ENCODE data around the gene TARS2. TPM values are rescaled to one million over a fixed set of nuclear protein-coding genes. Genes with fewer than 3 reads are reported as not detected.
A peak's percentile ranks its signal among the peaks of the same experiment; 100 is the strongest.

The TARS2 gene, protein sequence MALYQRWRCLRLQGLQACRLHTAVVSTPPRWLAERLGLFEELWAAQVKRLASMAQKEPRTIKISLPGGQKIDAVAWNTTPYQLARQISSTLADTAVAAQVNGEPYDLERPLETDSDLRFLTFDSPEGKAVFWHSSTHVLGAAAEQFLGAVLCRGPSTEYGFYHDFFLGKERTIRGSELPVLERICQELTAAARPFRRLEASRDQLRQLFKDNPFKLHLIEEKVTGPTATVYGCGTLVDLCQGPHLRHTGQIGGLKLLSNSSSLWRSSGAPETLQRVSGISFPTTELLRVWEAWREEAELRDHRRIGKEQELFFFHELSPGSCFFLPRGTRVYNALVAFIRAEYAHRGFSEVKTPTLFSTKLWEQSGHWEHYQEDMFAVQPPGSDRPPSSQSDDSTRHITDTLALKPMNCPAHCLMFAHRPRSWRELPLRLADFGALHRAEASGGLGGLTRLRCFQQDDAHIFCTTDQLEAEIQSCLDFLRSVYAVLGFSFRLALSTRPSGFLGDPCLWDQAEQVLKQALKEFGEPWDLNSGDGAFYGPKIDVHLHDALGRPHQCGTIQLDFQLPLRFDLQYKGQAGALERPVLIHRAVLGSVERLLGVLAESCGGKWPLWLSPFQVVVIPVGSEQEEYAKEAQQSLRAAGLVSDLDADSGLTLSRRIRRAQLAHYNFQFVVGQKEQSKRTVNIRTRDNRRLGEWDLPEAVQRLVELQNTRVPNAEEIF
- total RNA-seq (2022): 43.1 and 65.3 TPM in 2 replicates
- Bru-seq, nascent RNA: percentile 72 among the genes with signal in this experiment
- percentile 89 among the genes with signal in this experiment for BruChase-seq, experiment 1, labeled RNA remaining after a 6-hour chase
- percentile 80 among the genes with signal in this experiment for BruChase-seq, experiment 2, labeled RNA remaining after a 2-hour chase
- long read RNA-seq, transcript TARS2-214 (16 exons, 2,162 nt): minor isoform, 11 of 152 reads
- long read RNA-seq, transcript TARS2-204 (18 exons, 2,729 nt): major isoform, 93 of 152 reads
- long read RNA-seq, partial matches to known transcripts: 7 of 152 reads
- long read RNA-seq, other reads (novel, unspliced or antisense): 41 of 152 reads

DNA sequence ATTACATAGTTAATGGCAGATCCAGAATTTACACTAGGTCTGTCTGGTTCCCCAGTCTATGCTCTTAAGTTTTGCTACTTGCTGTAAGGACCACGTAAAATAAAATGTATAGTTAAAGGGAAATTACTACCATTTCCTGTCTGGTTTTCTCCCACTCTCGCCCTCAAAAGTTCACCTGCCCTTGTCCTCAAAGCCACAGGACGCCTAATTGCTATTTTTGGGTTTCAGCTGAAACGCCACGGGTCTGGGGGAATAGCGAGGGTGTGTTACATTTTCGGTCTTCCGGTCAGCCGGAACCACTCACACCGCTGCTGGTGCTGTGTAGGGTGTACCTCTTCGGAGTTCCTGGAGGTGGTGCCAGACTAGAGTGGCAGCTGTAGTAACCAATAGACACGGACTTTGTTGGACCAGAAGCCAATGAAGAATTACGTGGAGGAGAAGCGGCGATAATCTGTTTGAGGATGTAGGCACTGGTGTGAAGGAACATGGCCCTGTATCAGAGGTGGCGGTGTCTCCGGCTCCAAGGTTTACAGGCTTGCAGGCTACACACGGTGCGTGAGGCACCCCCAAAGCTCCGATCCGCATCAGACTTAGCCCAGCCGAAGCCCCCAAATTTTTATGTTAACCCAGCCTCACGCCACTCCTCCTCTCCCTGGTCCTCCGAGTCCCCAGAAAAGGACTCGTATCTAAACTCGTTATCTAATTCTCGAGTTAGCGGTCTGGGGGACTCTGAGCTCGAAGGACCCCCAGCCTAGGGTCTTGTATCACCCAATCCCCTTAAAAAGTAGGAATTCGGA lies at the start of gene TARS2:
TARS2 (plus strand) TSS at position 454 of the 797 bp plus-strand sequence; CDS start at position 486, 32 bp downstream.
- POLR2A ChIA-PET: interaction anchor here (0.6 to 4.6 kb wide), 36 partner anchors 10 to 519 kb away, joined by 3 to 32 read pairs (median 4); partner anchors contain the start of genes ANXA9, APH1A, ECM1 and ENSA

DNA sequence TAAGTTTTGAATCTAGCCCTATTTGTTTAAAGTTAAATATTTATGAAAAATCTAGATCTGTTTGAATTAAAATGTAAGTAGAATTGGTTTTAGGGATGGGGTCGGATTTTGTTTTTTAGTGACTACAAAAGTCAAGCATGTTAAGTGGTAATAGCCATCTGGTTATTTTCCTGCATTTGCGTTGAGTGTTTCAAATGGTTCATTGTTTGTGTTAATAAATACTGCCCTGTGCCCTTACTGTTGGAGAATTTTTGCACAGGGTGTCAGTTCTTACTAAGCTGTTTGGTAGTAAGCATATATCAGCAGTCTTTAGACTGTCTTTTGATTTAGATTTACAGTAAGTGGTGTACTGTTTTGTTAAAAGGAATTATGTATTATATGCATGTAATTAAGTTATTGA lies 46.1 kb upstream of the TARS2 start:
- CTCF ChIA-PET: interaction anchor here (0.8 to 1.0 kb wide), 2 partner anchors 20 to 68 kb away, joined by 3 read pairs; no protein-coding TSS in a partner anchor
- intact Hi-C loops (cut with micrococcal nuclease): no loop called here
- Mint-ChIP-seq H3K4me3 (ENCODE audit: unreplicated experiment) (no peak overlapping the region), H3K27ac (ENCODE audit: low read depth, unreplicated experiment) (no peak overlapping the region), H3K9me3 (ENCODE audit: unreplicated experiment) (no peaks in the 10 kb centered on the region), H3K27me3 (ENCODE audit: insufficient read depth, unreplicated experiment) (no peaks in the 10 kb centered on the region), H3K36me3 (ENCODE audit: insufficient read depth, unreplicated experiment) (peaks cover 82% of the 10 kb centered on the region), H3K4me1 (ENCODE audit: insufficient read depth, unreplicated experiment) (no peaks in the 10 kb centered on the region)
- BruUV-seq (replicated peaks): no TSS peak
- POLR2A ChIA-PET: interaction anchor here (0.7 to 2.8 kb wide), 5 partner anchors 13 to 77 kb away, joined by 3 to 8 read pairs (median 3); partner anchors contain the start of gene RPRD2
- DNase-seq (ENCODE audit: unreplicated experiment): no peak
- TF ChIP-seq, protein P1, sequence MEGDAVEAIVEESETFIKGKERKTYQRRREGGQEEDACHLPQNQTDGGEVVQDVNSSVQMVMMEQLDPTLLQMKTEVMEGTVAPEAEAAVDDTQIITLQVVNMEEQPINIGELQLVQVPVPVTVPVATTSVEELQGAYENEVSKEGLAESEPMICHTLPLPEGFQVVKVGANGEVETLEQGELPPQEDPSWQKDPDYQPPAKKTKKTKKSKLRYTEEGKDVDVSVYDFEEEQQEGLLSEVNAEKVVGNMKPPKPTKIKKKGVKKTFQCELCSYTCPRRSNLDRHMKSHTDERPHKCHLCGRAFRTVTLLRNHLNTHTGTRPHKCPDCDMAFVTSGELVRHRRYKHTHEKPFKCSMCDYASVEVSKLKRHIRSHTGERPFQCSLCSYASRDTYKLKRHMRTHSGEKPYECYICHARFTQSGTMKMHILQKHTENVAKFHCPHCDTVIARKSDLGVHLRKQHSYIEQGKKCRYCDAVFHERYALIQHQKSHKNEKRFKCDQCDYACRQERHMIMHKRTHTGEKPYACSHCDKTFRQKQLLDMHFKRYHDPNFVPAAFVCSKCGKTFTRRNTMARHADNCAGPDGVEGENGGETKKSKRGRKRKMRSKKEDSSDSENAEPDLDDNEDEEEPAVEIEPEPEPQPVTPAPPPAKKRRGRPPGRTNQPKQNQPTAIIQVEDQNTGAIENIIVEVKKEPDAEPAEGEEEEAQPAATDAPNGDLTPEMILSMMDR (IDR thresholded peaks at IDR 0.05; ENCODE audit: unreplicated experiment): no peak

More for the DNA sequence above, at the start of gene TARS2:
- peak within 1 kb of the TSS; percentile 99 for H3K4me3 Mint-ChIP-seq (ENCODE audit: unreplicated experiment)
- TF ChIP-seq, protein P1 (IDR thresholded peaks at IDR 0.05; ENCODE audit: unreplicated experiment): no peak
- peaks cover 14% of the 10 kb centered on the region for H3K4me1 Mint-ChIP-seq (ENCODE audit: insufficient read depth, unreplicated experiment)
- intact Hi-C loops (cut with micrococcal nuclease): loop anchor here (10.0 kb wide), 1 partner anchor 328 kb away; no protein-coding TSS in a partner anchor
- CTCF ChIA-PET: interaction anchor here (0.6 to 1.7 kb wide), 5 partner anchors 28 to 509 kb away, joined by 3 to 5 read pairs (median 3); partner anchors contain the start of gene FALEC
- TSS peak; percentile 71 for BruUV-seq (replicated peaks)
- peak; percentile 100 for DNase-seq (ENCODE audit: unreplicated experiment)
- peaks cover 35% of the 10 kb centered on the region for H3K36me3 Mint-ChIP-seq (ENCODE audit: insufficient read depth, unreplicated experiment)
- no peaks in the 10 kb centered on the region for H3K27me3 Mint-ChIP-seq (ENCODE audit: insufficient read depth, unreplicated experiment)
- peak within 1 kb of the TSS; percentile 93 for H3K27ac Mint-ChIP-seq (ENCODE audit: low read depth, unreplicated experiment)
- H3K9me3 Mint-ChIP-seq (ENCODE audit: unreplicated experiment): no peaks in the 10 kb centered on the region

DNA sequence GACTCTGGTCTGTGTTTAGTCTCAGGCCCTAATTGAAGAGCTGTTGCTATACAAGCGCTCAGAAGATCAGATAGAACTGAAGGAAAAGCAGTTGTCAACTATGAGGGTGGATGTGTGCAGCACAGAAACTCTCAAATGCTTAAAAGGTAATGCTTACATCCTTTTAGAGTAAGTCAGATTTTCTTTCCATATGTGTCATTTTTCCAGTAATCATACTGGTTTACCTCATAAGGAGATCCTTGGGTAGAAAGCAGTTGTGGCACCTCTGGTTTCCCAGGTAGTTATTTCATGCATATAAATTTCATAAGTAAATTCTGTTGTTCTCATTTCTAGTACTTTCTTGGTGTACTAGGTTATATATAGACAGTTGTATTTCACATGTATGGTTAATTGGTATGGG lies 43.0 kb upstream of the TARS2 start:
- TF ChIP-seq, protein P1 (IDR thresholded peaks at IDR 0.05; ENCODE audit: unreplicated experiment): no peak
- H3K27ac Mint-ChIP-seq (ENCODE audit: low read depth, unreplicated experiment): no peak overlapping the region
- H3K4me3 Mint-ChIP-seq (ENCODE audit: unreplicated experiment): no peak overlapping the region
- no TSS peak for BruUV-seq (replicated peaks)
- POLR2A ChIA-PET: interaction anchor here (0.5 to 0.7 kb wide), 2 partner anchors 79 to 104 kb away, joined by 3 read pairs; no protein-coding TSS in a partner anchor
- H3K4me1 Mint-ChIP-seq (ENCODE audit: insufficient read depth, unreplicated experiment): no peaks in the 10 kb centered on the region
- DNase-seq (ENCODE audit: unreplicated experiment): no peak
- no peaks in the 10 kb centered on the region for H3K9me3 Mint-ChIP-seq (ENCODE audit: unreplicated experiment)
- H3K36me3 Mint-ChIP-seq (ENCODE audit: insufficient read depth, unreplicated experiment): peaks cover 95% of the 10 kb centered on the region
- H3K27me3 Mint-ChIP-seq (ENCODE audit: insufficient read depth, unreplicated experiment): no peaks in the 10 kb centered on the region
- intact Hi-C loops (cut with micrococcal nuclease): no loop called here
- CTCF ChIA-PET: interaction anchor here (0.6 to 1.0 kb wide), 4 partner anchors 8 to 89 kb away, joined by 3 to 5 read pairs (median 4); no protein-coding TSS in a partner anchor
